Smooth muscle cell (in vitro differentiated cells): ENCODE measurements around the gene GCAT. TPM values are rescaled to one million over a fixed set of nuclear protein-coding genes. Genes with fewer than 3 reads are reported as not detected.
A peak's percentile ranks its signal among the peaks of the same experiment; 100 is the strongest.

Experiments
- DNase-seq: peaks from one replicate; lab custom pipeline; 2025; ENCODE audit not compliant: unreplicated experiment; lab: John Stamatoyannopoulos, UW
- H2AFZ ChIP-seq: fragments of 200-600 bp; sonication (generic); 2 replicates; pipeline ENCODE4 v1.6.0; 2016; ENCODE audit warnings: antibody characterized with exemption, low read depth, mild to moderate bottlenecking
- H3F3A ChIP-seq: fragments of 200-600 bp; sonication (generic); 2 replicates; pipeline ENCODE4 v1.6.0; 2017; ENCODE audit warnings: antibody characterized with exemption, low read depth
- H3K27ac ChIP-seq: fragments of 200-600 bp; sonication (generic); 2 replicates; pipeline ENCODE4 v1.5.1; 2016; ENCODE audit warnings: low read depth, mild to moderate bottlenecking
- H3K27me3 ChIP-seq: fragments of 200-600 bp; sonication (generic); 2 replicates; pipeline ENCODE4 v1.6.1; 2016; ENCODE audit warnings: low read depth, mild to moderate bottlenecking
- H3K36me3 ChIP-seq: fragments of 200-600 bp; sonication (generic); 2 replicates; pipeline ENCODE4 v1.5.1; 2016; ENCODE audit warnings: low read depth
- H3K4me1 ChIP-seq: fragments of 200-600 bp; sonication (generic); 2 replicates; pipeline ENCODE4 v1.5.1; 2016; ENCODE audit warnings: low read depth
- H3K4me2 ChIP-seq: fragments of 200-600 bp; sonication (generic); 2 replicates; pipeline ENCODE4 v1.6.0; 2016; ENCODE audit warnings: mild to moderate bottlenecking
- H3K4me3 ChIP-seq: fragments of 200-600 bp; sonication (generic); 2 replicates; pipeline ENCODE4 v1.5.1; 2016; ENCODE audit warnings: mild to moderate bottlenecking
- H3K79me2 ChIP-seq: fragments of 200-600 bp; sonication (generic); 2 replicates; pipeline ENCODE4 v1.6.0; 2016; ENCODE audit warnings: low read depth, mild to moderate bottlenecking
- H3K9ac ChIP-seq: fragments of 200-600 bp; sonication (generic); 2 replicates; pipeline ENCODE4 v1.6.0; 2016; ENCODE audit warnings: low read depth
- H3K9me3 ChIP-seq: fragments of 200-600 bp; sonication (generic); replicated peaks from 2 replicates; pipeline ENCODE4 v1.5.1; 2016; ENCODE audit warnings: low read depth
- H4K20me1 ChIP-seq: fragments of 200-600 bp; sonication (generic); 2 replicates; pipeline ENCODE4 v1.6.0; 2016; ENCODE audit warnings: low read depth
- WGBS: methylation state at CpG from one replicate; pipeline ENCODE4 v1.1.7; 2016; ENCODE audit warnings: low lambda C conversion rate; 5-methylcytosine and 5-hydroxymethylcytosine counted together
- polyA plus RNA-seq: library from polyadenylated mRNA; unstranded; fragments of >200 nt; fragmentation: Nextera tagmentation; extraction: Ambion mirVana; gene quantifications from 2 replicates; pipeline ENCODE4 v1.2.1, GENCODE V29; 2016
- total RNA-seq: library from RNA; depleted of rRNA; stranded (reverse); fragments of >200 nt; gene quantifications from 2 replicates; pipeline ENCODE4 v1.2.3, GENCODE V29; 2014
- TF ChIP-seq, protein P1 (sequence below): fragments of 200-600 bp; sonication (generic); IDR thresholded peaks from 2 replicates; pipeline ENCODE4 v1.5.1; 2017; ENCODE audit warnings: borderline replicate concordance, mild to moderate bottlenecking, antibody characterized with exemption; ENCODE audit not compliant: insufficient read depth, poor library complexity, severe bottlenecking

The GCAT gene
- total and polyA plus RNA-seq, 2 experiments from 2014 or later = 13.5 to 30.6 TPM

GRCh38 chr22:37816543-37817180 lies 8.9 kb downstream of the GCAT start:
- WGBS = 94% methylated on average over 23 of the region's 23 CpGs
- Histone ChIP-seq H3K9me3 (no peaks in the 10 kb centered on the region), H3K4me3 (no peak overlapping the region), H3K27me3 (peaks cover 22% of the 10 kb centered on the region), H3K27ac (no peak overlapping the region), H3K79me2 (no peaks in the 10 kb centered on the region), H4K20me1 (no peaks in the 10 kb centered on the region), H3K4me2 (no peak overlapping the region), H3K4me1 (peaks cover 7% of the 10 kb centered on the region), H3K36me3 (no peaks in the 10 kb centered on the region), H3K9ac (no peak overlapping the region), H3F3A (no peaks in the 10 kb centered on the region), H2AFZ (no peak overlapping the region)
- TF ChIP-seq, protein P1, sequence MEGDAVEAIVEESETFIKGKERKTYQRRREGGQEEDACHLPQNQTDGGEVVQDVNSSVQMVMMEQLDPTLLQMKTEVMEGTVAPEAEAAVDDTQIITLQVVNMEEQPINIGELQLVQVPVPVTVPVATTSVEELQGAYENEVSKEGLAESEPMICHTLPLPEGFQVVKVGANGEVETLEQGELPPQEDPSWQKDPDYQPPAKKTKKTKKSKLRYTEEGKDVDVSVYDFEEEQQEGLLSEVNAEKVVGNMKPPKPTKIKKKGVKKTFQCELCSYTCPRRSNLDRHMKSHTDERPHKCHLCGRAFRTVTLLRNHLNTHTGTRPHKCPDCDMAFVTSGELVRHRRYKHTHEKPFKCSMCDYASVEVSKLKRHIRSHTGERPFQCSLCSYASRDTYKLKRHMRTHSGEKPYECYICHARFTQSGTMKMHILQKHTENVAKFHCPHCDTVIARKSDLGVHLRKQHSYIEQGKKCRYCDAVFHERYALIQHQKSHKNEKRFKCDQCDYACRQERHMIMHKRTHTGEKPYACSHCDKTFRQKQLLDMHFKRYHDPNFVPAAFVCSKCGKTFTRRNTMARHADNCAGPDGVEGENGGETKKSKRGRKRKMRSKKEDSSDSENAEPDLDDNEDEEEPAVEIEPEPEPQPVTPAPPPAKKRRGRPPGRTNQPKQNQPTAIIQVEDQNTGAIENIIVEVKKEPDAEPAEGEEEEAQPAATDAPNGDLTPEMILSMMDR = no peak
- DNase-seq = no peak

GRCh38 chr22:37817705-37818408 lies 10.1 kb downstream of the GCAT start:
- Histone ChIP-seq H3K4me2 (peak overlapping the region; percentile 87), H3K4me1 (peaks cover 7% of the 10 kb centered on the region), H3K27me3 (peaks cover 34% of the 10 kb centered on the region), H3K27ac (peak overlapping the region; percentile 70), H2AFZ (peak overlapping the region; percentile 69), H3K4me3 (peak overlapping the region; percentile 48), H3K36me3 (no peaks in the 10 kb centered on the region), H3K9ac (peak overlapping the region; percentile 77), H4K20me1 (no peaks in the 10 kb centered on the region), H3K79me2 (no peaks in the 10 kb centered on the region), H3K9me3 (no peaks in the 10 kb centered on the region), H3F3A (no peaks in the 10 kb centered on the region)
- TF ChIP-seq, protein P1 = peak; percentile 82
- 2% methylated on average over 29 of the region's 29 CpGs for WGBS
- peak; percentile 78 for DNase-seq

DNA sequence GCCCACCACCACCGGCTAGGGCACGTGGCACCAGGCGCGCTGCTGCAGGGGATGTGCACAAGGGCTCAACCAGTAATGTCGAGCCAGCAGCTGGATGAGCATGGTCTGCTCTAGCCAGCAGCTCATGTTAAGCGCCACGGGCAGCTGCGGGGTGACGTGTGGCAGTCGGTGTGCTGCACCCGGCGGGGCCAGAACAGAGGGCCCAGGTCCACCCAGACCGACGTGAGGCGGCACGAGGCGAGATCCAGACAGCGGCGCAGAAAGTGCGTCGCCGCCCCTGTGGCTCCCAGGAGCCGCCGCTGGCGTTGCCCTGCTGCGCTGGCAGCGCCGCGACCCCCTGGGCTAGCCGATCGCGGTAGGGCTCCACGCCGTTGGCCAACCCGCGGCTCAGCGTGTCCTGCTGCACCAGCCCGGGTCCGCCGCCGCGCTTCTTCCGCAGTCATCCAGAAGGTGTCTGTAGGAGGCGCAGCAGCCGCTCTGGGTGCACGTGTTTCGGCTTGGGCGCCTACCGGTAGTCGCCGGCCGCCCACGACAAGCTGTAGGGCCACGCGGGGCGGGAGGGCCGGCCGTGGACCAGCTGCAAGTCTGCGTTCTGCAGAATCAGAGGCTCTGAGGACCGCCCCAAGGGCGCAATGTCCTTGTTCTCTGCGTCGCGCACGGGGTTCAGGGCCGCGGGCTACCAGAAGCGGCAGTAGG lies 10.8 kb downstream of the GCAT start:
- TF ChIP-seq, protein P1 = peak; percentile 9
- DNase-seq = peak; percentile 43
- no peaks in the 10 kb centered on the region for H3K79me2 ChIP-seq
- H3K27me3 ChIP-seq = peaks cover 41% of the 10 kb centered on the region
- 5% methylated on average over 68 of the region's 68 CpGs for WGBS
- peak overlapping the region; percentile 48 for H3K4me3 ChIP-seq
- H3K9me3 ChIP-seq = no peaks in the 10 kb centered on the region
- no peaks in the 10 kb centered on the region for H4K20me1 ChIP-seq
- H3K27ac ChIP-seq = no peak overlapping the region
- peak overlapping the region; percentile 87 for H3K4me2 ChIP-seq
- peaks cover 7% of the 10 kb centered on the region for H3K4me1 ChIP-seq
- H2AFZ ChIP-seq = no peak overlapping the region
- no peaks in the 10 kb centered on the region for H3K36me3 ChIP-seq
- no peak overlapping the region for H3K9ac ChIP-seq
- no peaks in the 10 kb centered on the region for H3F3A ChIP-seq
